IPS DF 6.9 (cell line): Measurements from ENCODE around the gene IGFN1.

ENCODE experiments used
- DNase-seq: peaks from one replicate; pipeline ENCODE4 v3.0.0-alpha.2; 2013; ENCODE audit warnings: low read depth, low spot score
- H3K27ac ChIP-seq: one replicate; pipeline ENCODE4 v1.5.1; 2013; ENCODE audit warnings: low read length, control low read depth
- H3K27me3 ChIP-seq: 2 replicates; pipeline ENCODE4 v1.6.1; 2013; ENCODE audit warnings: mild to moderate bottlenecking, low read length; ENCODE audit not compliant: control insufficient read depth, insufficient read depth
- H3K36me3 ChIP-seq: 2 replicates; pipeline ENCODE4 v1.6.1; 2013; ENCODE audit warnings: low read length; ENCODE audit not compliant: control insufficient read depth, insufficient read depth
- H3K4me1 ChIP-seq: 2 replicates; pipeline ENCODE4 v1.6.1; 2013; ENCODE audit warnings: low read length; ENCODE audit not compliant: control insufficient read depth, insufficient read depth
- H3K4me3 ChIP-seq: 2 replicates; pipeline ENCODE4 v1.5.1; 2013; ENCODE audit warnings: mild to moderate bottlenecking, low read length
- H3K9me3 ChIP-seq: 2 replicates; pipeline ENCODE4 v1.6.1; 2013; ENCODE audit warnings: low read length, inconsistent platforms; ENCODE audit not compliant: control insufficient read depth, insufficient read depth
- WGBS: extraction: QIAGEN DNeasy Blood & Tissue Kit; methylation state at CpG from one replicate; pipeline ENCODE4 v1.1.7; 2013; ENCODE audit warnings: mixed read lengths, missing lambda C conversion rate; ENCODE audit not compliant: insufficient read length, insufficient coverage; 5-methylcytosine and 5-hydroxymethylcytosine counted together

The IGFN1 gene

GRCh38 chr1:201172999-201173610 lies 17.5 kb upstream of the IGFN1 start:
- no peak overlapping the region for H3K4me3 ChIP-seq
- no peak overlapping the region for H3K27ac ChIP-seq
- no peak for DNase-seq

GRCh38 chr1:201173736-201174135 lies 16.9 kb upstream of the IGFN1 start:
- Histone ChIP-seq H3K27ac (no peak overlapping the region), H3K4me1 (no peaks in the 10 kb centered on the region), H3K9me3 (no peaks in the 10 kb centered on the region), H3K4me3 (no peak overlapping the region), H3K36me3 (no peaks in the 10 kb centered on the region), H3K27me3 (no peaks in the 10 kb centered on the region; the same call in 1 of the 2 replicates)
- no CpG with 5 or more reads among the region's 1 CpG for WGBS
- DNase-seq = no peak

More at GRCh38 chr1:201172999-201173610, 17.5 kb upstream of the IGFN1 start:
- no peaks in the 10 kb centered on the region for H3K36me3 ChIP-seq
- WGBS = no CpG with 5 or more reads among the region's 4 CpGs
- H3K27me3 ChIP-seq = no peaks in the 10 kb centered on the region; the same call in 1 of the 2 replicates
- H3K9me3 ChIP-seq = no peaks in the 10 kb centered on the region
- H3K4me1 ChIP-seq = no peaks in the 10 kb centered on the region

- no peaks in the 10 kb centered on the region for H3K4me1 ChIP-seq
- no peak for DNase-seq
- no CpG with 5 or more reads among the region's 7 CpGs for WGBS
- H3K27me3 ChIP-seq = no peaks in the 10 kb centered on the region
- no peaks in the 10 kb centered on the region for H3K9me3 ChIP-seq
- H3K36me3 ChIP-seq = no peaks in the 10 kb centered on the region
- H3K4me3 ChIP-seq = no peak overlapping the region
- no peak overlapping the region for H3K27ac ChIP-seq
These were observed 14.7 kb upstream of the IGFN1 start for GRCh38 chr1:201175820-201176500.

GRCh38 chr1:201176940-201177339 lies 13.7 kb upstream of the IGFN1 start:
- DNase-seq = no peak
- no CpG with 5 or more reads among the region's 2 CpGs for WGBS
- H3K4me1 ChIP-seq = no peaks in the 10 kb centered on the region

DNA sequence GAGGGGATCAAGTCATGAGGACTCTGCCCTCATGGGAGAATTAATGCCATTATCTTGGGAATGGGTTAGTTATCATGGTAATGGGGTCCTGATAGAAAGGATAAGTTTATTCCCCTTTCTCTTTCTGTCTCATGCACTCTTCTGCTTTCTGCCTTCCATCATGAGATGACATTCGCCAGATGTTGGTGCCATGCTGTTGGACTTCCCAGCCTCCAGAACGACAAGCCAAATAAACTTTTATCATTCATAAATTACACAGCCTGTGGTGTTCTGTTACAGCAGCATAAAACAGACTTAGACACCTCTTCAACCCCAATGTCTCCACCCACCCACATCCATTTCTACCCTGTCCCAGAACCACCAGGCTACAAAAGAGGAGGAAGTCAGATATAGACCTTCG lies 11.9 kb upstream of the IGFN1 start:
- no peak overlapping the region for H3K4me3 ChIP-seq
- no peaks in the 10 kb centered on the region for H3K27me3 ChIP-seq
- WGBS = no CpG with 5 or more reads among the region's 3 CpGs
- H3K27ac ChIP-seq = no peak overlapping the region
- no peaks in the 10 kb centered on the region for H3K9me3 ChIP-seq
- no peaks in the 10 kb centered on the region for H3K4me1 ChIP-seq
- H3K36me3 ChIP-seq = no peaks in the 10 kb centered on the region
- DNase-seq = no peak

More at GRCh38 chr1:201176940-201177339, 13.7 kb upstream of the IGFN1 start:
- no peaks in the 10 kb centered on the region for H3K9me3 ChIP-seq
- no peak overlapping the region for H3K27ac ChIP-seq
- H3K27me3 ChIP-seq = no peaks in the 10 kb centered on the region
- no peaks in the 10 kb centered on the region for H3K36me3 ChIP-seq
- H3K4me3 ChIP-seq = no peak overlapping the region

DNA sequence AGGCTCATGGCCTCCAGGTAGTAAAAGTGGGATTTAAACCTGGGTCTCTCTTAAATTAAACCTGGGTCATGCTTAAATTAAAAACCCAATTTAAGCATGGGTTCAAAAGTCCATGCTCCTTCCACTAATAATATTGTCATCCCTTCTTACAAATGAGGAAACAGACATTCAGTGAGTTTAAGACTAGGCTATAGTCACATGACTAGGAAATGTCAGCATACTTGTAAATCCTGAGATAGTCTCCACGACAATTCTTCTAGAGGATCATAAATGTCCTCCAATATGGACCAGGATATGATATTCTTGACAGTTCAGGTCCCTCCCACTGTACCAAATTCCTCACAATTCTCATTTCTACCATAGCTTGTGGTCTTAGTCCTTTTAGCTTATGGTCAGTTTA lies 10.5 kb upstream of the IGFN1 start:
- WGBS = no CpG with 5 or more reads among the region's 1 CpG
- H3K4me1 ChIP-seq = no peaks in the 10 kb centered on the region
- no peaks in the 10 kb centered on the region for H3K9me3 ChIP-seq
- H3K4me3 ChIP-seq = no peak overlapping the region
- H3K27ac ChIP-seq = no peak overlapping the region
- no peaks in the 10 kb centered on the region for H3K27me3 ChIP-seq
- H3K36me3 ChIP-seq = no peaks in the 10 kb centered on the region
- no peak for DNase-seq

GRCh38 chr1:201180901-201181300 lies 9.7 kb upstream of the IGFN1 start:
- WGBS = no CpG with 5 or more reads among the region's 6 CpGs
- Histone ChIP-seq H3K4me1 (no peaks in the 10 kb centered on the region), H3K36me3 (no peaks in the 10 kb centered on the region), H3K4me3 (no peak overlapping the region), H3K9me3 (no peaks in the 10 kb centered on the region), H3K27ac (no peak overlapping the region), H3K27me3 (no peaks in the 10 kb centered on the region)
- DNase-seq = no peak

DNA sequence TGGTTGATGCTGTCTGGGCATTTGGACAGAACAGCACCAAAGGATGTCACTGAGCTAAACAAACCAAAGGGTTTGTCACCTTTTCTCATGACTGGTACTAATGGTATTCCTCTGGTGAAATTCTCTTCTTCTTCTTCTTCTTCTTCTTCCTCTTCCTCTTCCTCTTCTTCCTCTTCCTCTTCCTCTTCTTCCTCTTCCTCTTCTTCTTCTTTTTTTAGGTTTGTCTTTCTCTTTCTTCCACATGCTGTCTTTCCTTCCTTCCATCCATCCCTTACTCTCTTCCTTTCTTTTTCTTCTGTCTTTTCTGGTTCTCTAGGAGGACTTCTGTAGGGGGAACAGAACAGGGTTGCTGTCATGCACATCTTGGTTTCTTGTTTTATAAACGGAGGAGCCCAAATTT lies 9.3 kb upstream of the IGFN1 start:
- no peaks in the 10 kb centered on the region for H3K4me1 ChIP-seq
- no peak overlapping the region for H3K4me3 ChIP-seq
- no peak for DNase-seq
- no peak overlapping the region for H3K27ac ChIP-seq
- H3K27me3 ChIP-seq = no peaks in the 10 kb centered on the region
- no CpG with 5 or more reads among the region's 1 CpG for WGBS
- no peaks in the 10 kb centered on the region for H3K9me3 ChIP-seq
- no peaks in the 10 kb centered on the region for H3K36me3 ChIP-seq

DNA sequence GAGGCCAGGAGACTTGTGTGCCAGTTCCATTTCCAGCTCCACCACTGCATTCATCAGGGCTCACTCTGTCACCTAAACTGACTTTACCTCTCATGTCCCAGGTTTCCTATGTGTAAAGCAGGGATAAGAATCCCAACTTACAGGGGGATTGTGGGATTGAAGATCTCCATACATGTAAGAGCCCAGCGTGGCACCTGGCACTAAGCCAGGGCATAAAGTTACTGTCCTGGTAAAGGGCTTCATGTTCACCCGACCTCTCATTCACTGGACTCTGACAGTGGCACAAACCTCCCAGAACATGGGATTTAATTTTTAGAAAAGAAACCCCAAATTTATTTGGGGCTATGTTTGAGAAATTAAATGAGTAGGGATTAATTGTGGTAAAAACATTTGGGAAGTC lies 8.9 kb upstream of the IGFN1 start:
- Histone ChIP-seq H3K27ac (no peak overlapping the region), H3K4me1 (no peaks in the 10 kb centered on the region), H3K9me3 (no peaks in the 10 kb centered on the region), H3K36me3 (no peaks in the 10 kb centered on the region), H3K27me3 (no peaks in the 10 kb centered on the region), H3K4me3 (no peak overlapping the region)
- WGBS = no CpG with 5 or more reads among the region's 2 CpGs
- no peak for DNase-seq

DNA sequence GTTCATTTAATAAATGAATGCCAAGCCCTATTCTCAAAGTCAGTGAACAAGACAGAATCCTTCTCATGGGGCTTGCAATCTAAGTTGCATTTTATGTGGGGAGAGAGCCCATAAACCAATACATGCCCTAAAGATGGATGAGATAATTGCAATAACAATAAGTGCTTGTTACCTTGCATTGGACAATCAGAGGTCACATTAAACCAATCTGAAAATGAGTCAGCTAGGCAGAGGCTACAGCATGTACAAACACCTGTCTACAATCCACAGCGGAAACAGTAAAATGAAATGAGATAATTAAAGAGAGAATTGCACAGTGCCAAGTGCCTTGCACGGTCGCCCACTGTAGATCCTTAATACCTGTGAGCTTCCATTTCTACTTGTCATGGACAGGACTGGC lies 7.4 kb upstream of the IGFN1 start:
- H3K27me3 ChIP-seq = no peaks in the 10 kb centered on the region
- no peaks in the 10 kb centered on the region for H3K9me3 ChIP-seq
- WGBS = no CpG with 5 or more reads among the region's 3 CpGs
- no peak overlapping the region for H3K4me3 ChIP-seq
- no peaks in the 10 kb centered on the region for H3K36me3 ChIP-seq
- no peak for DNase-seq
- H3K4me1 ChIP-seq = no peaks in the 10 kb centered on the region
- no peak overlapping the region for H3K27ac ChIP-seq

DNA sequence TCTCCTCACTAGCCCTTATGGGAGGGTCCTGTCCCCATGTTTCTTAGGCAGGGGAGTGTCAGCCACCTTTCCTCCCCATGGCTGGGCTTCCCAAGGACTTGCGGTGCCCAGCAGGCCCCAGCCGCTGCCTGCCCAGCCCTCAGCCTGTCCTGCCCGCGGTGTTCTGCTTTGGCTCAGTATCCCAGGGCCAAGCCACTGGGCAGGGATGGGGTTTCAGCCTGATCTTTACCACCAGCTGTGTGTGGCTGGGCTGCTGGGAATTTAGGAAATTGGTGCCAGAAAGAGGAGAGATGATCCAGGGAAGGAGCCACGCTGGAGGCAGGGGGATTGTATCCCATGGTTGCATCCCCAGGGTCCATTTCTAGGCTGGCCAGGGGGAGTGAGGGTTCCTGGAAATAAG lies 6.9 kb upstream of the IGFN1 start:
- no peaks in the 10 kb centered on the region for H3K4me1 ChIP-seq
- WGBS = no CpG with 5 or more reads among the region's 5 CpGs
- no peak overlapping the region for H3K4me3 ChIP-seq
- H3K27ac ChIP-seq = no peak overlapping the region
- H3K9me3 ChIP-seq = no peaks in the 10 kb centered on the region
- no peak for DNase-seq
- no peaks in the 10 kb centered on the region for H3K27me3 ChIP-seq
- H3K36me3 ChIP-seq = no peaks in the 10 kb centered on the region
